ENCODE results near the gene NSUN5. TPM values are rescaled to one million over a fixed set of nuclear protein-coding genes. Genes with fewer than 3 reads are reported as not detected.
"Not testable (repeated sequence)": the region's sequence is repeated elsewhere in the genome, so short reads cannot be mapped to it uniquely, and the experiment has no call there.

The NSUN5 gene
- total and polyA plus RNA-seq, 2 experiments from 2014 or later, result 22.6 to 30.6 TPM

DNA sequence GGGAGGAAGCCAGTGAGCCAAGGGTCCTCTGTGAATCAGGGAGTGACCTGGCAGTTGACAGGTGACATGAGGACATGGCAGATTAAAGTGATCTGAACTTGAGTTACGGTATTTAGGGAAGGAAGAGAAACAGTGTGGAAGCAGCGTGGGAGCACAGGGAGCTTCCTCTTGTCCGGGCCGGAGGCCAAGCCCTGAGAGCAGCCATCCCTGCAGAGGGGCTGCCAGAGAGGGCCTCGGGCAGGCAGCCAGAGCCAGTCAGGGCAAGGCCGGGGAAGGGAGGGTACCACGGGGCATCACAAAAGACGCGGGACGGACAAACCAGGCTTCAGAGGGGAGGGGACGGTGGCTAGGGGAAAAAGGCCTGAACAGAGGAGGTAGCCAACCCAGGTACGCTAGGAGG lies 8.8 kb downstream of the NSUN5 start:
- not testable (repeated sequence) for H3K4me3 ChIP-seq; H3K9me3 ChIP-seq (ENCODE audit: low read depth); H3K27me3 ChIP-seq; H4K20me1 ChIP-seq (ENCODE audit: insufficient read depth, poor library complexity, severe bottlenecking); H2AFZ ChIP-seq; H3K4me2 ChIP-seq; H3K9me2 ChIP-seq (replicated peaks; ENCODE audit: insufficient read depth); H3K27ac ChIP-seq; H3K4me1 ChIP-seq (ENCODE audit: insufficient read depth); DNase-seq (ENCODE audit: low spot score); H3K36me3 ChIP-seq (replicated peaks; ENCODE audit: insufficient read depth, low read depth); H3K79me2 ChIP-seq
- WGBS (ENCODE audit: low lambda C conversion rate, missing lambda C conversion rate), result 94% methylated on average over 6 of the region's 12 CpGs

DNA sequence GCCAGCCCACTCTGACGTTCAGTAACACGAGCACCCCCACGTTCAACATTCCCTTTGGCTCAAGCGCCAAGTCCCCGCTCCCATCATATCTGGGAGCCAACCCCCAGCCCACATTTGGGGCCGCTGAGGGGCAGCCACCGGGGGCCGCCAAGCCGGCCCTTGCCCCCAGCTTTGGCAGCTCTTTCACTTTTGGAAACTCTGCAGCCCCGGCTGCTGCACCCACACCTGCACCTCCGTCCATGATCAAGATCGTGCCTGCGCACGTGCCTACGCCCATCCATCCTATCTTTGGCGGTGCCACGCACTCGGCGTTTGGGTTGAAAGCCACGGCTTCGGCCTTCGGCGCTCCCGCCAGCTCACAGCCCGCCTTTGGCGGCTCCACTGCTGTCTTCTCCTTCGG lies 10.9 kb downstream of the NSUN5 start:
- WGBS (ENCODE audit: low lambda C conversion rate, missing lambda C conversion rate), result 92% methylated on average over 21 of the region's 27 CpGs
- not testable (repeated sequence) for DNase-seq (ENCODE audit: low spot score); H3K79me2 ChIP-seq; H3K9me2 ChIP-seq (replicated peaks; ENCODE audit: insufficient read depth); H2AFZ ChIP-seq; H3K4me3 ChIP-seq; H3K4me2 ChIP-seq; H3K4me1 ChIP-seq (ENCODE audit: insufficient read depth); H3K36me3 ChIP-seq (replicated peaks; ENCODE audit: insufficient read depth, low read depth); H3K27me3 ChIP-seq; H3K27ac ChIP-seq; H4K20me1 ChIP-seq (ENCODE audit: insufficient read depth, poor library complexity, severe bottlenecking); H3K9me3 ChIP-seq (ENCODE audit: low read depth)

DNA sequence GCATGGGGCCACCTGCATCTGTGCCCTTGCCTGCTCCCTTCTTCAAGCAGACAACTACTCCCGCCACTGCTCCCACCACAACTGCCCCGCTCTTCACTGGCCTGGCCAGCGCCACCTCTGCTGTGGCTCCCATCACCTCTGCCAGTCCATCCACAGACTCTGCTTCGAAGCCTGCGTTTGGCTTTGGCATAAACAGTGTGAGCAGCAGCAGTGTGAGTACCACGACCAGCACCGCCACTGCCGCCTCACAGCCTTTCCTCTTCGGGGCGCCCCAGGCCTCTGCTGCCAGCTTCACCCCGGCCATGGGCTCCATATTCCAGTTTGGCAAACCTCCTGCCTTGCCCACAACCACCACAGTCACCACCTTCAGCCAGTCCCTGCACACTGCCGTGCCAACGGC lies 11.4 kb downstream of the NSUN5 start:
- H3K4me2 ChIP-seq; H3K27me3 ChIP-seq; DNase-seq (ENCODE audit: low spot score); H3K9me2 ChIP-seq (replicated peaks; ENCODE audit: insufficient read depth); H4K20me1 ChIP-seq (ENCODE audit: insufficient read depth, poor library complexity, severe bottlenecking); H3K36me3 ChIP-seq (replicated peaks; ENCODE audit: insufficient read depth, low read depth); H3K4me3 ChIP-seq; H3K9me3 ChIP-seq (ENCODE audit: low read depth); H3K27ac ChIP-seq; H2AFZ ChIP-seq; H3K79me2 ChIP-seq; H3K4me1 ChIP-seq (ENCODE audit: insufficient read depth): not testable (repeated sequence)
- no CpG with 5 or more reads among the region's 13 CpGs for WGBS (ENCODE audit: low lambda C conversion rate, missing lambda C conversion rate)

DNA sequence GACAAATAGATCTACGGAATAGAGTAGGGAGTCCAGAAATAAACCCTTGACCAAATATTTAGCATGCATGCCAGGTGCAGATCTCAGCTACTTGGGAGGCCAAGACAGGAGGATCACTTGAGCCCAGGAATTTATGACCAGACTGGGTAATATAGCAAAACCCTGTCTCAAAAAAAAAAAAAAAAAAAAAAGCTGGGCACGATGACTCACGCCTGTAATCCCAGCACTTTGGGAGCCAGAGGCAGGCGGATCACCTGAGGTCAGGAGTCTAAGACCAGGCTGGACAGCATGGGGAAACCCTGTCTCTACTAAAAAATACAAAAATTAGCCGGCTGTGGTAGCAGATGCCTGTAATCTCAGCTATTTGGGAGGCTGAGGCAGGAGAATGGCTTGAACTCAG lies 31.4 kb downstream of the NSUN5 start:
- not testable (repeated sequence) for H3K4me2 ChIP-seq; H3K27ac ChIP-seq; H2AFZ ChIP-seq; H3K4me1 ChIP-seq (ENCODE audit: insufficient read depth); H3K9me2 ChIP-seq (replicated peaks; ENCODE audit: insufficient read depth); H3K27me3 ChIP-seq; H3K36me3 ChIP-seq (replicated peaks; ENCODE audit: insufficient read depth, low read depth); H4K20me1 ChIP-seq (ENCODE audit: insufficient read depth, poor library complexity, severe bottlenecking); DNase-seq (ENCODE audit: low spot score); H3K79me2 ChIP-seq; H3K9me3 ChIP-seq (ENCODE audit: low read depth); H3K4me3 ChIP-seq
- 60% methylated on average over 1 of the region's 5 CpGs for WGBS (ENCODE audit: low lambda C conversion rate, missing lambda C conversion rate)

DNA sequence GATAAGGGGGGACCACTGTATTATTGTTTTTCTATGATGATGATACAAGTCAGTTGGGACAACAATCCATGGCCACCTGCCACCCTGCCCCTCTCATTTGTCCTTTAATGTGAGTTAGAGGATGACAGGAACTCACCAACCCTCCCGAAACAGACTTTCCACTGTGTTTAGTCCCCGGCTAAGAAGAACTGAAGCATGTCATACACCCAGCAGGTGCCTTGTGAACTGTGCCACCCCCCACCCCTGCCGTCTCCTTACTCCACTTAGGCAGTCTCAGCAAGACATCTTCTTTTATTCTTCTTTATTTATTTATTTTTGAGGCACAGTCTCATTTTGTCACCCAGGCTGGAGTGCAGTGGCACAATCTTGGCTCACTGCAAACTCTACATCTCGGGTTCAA lies 40.8 kb downstream of the NSUN5 start:
- H3K4me3 ChIP-seq; H3K9me2 ChIP-seq (replicated peaks; ENCODE audit: insufficient read depth); H4K20me1 ChIP-seq (ENCODE audit: insufficient read depth, poor library complexity, severe bottlenecking); H3K79me2 ChIP-seq; H3K27ac ChIP-seq; H3K4me2 ChIP-seq; H2AFZ ChIP-seq; H3K9me3 ChIP-seq (ENCODE audit: low read depth); DNase-seq (ENCODE audit: low spot score); H3K4me1 ChIP-seq (ENCODE audit: insufficient read depth); H3K27me3 ChIP-seq; H3K36me3 ChIP-seq (replicated peaks; ENCODE audit: insufficient read depth, low read depth): not testable (repeated sequence)
- 90% methylated on average over 3 of the region's 4 CpGs for WGBS (ENCODE audit: low lambda C conversion rate, missing lambda C conversion rate)

DNA sequence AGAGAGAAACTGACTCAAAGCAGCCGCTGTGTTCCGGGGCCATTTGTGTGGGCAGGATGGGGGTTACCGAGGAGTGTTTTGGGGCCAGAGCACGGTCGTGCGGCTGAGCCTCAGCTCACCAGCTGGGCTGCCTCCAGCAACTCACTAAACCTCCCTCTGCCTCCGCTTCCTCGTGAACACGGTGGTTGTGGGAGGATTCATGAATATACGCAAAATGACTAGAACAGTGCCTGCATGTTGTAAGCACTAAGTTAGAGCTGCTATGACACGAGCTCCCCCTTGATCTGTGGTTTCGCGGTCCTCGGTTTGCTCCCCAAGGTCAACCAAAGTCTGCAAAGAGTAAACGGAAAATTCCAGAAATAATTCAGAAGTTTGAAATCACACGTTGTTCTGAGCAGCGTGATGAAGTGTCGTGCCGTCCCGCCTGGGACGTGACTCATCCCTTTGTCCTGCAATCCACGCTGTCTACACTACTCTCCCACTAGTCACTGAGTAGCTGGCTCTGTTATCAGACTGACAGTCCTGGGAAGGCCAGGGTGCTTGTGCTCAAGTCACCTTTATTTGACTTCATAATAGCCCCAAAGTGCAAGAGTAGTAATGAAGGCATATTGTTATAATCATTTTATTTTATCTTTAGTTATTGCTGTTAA lies 41.8 kb downstream of the NSUN5 start:
- DNase-seq (ENCODE audit: low spot score); H3K4me2 ChIP-seq; H3K9me3 ChIP-seq (ENCODE audit: low read depth); H3K79me2 ChIP-seq; H2AFZ ChIP-seq; H4K20me1 ChIP-seq (ENCODE audit: insufficient read depth, poor library complexity, severe bottlenecking); H3K4me1 ChIP-seq (ENCODE audit: insufficient read depth); H3K36me3 ChIP-seq (replicated peaks; ENCODE audit: insufficient read depth, low read depth); H3K9me2 ChIP-seq (replicated peaks; ENCODE audit: insufficient read depth); H3K27ac ChIP-seq; H3K4me3 ChIP-seq; H3K27me3 ChIP-seq: not testable (repeated sequence)
- no CpG with 5 or more reads among the region's 22 CpGs for WGBS (ENCODE audit: low lambda C conversion rate, missing lambda C conversion rate)

DNA sequence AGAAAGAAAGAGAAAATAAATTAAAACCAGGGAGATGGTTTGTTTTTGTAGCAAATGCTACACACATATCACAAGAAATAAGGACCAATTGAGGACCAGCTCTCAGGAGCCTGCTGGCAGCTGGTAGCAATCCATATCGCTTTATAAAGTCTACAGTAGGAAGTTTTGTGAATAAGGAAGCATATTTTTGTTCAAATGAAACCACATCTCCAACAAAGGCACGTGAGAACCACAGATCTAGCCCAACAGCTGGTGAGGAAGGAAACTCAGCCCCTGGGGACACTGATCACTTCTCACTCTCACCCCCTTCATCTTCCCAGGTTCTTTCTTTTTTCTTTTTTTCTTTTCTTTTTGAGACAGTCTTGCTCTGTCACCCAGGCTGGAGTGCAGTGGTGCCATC lies 46.2 kb downstream of the NSUN5 start:
- not testable (repeated sequence) for H3K4me2 ChIP-seq; H3K36me3 ChIP-seq (replicated peaks; ENCODE audit: insufficient read depth, low read depth); H2AFZ ChIP-seq; H3K79me2 ChIP-seq; H3K4me3 ChIP-seq; H3K9me3 ChIP-seq (ENCODE audit: low read depth); H3K27me3 ChIP-seq; H3K27ac ChIP-seq; H4K20me1 ChIP-seq (ENCODE audit: insufficient read depth, poor library complexity, severe bottlenecking); H3K9me2 ChIP-seq (replicated peaks; ENCODE audit: insufficient read depth); H3K4me1 ChIP-seq (ENCODE audit: insufficient read depth); DNase-seq (ENCODE audit: low spot score)
- no CpG with 5 or more reads among the region's 2 CpGs for WGBS (ENCODE audit: low lambda C conversion rate, missing lambda C conversion rate)

Small RNA genes lying within 50 kb of the gene (small RNA-seq; reads per million reads assigned to genes)
- not detected for gene RNU6-1080P

Other genes with a start within 250 kb of the NSUN5 start
- 0.07 TPM in 1 of 2 replicates, not detected in the other for gene SPDYE9, start 222.8 kb downstream of the NSUN5 start, total RNA-seq
- gene SPDYE9, start 222.8 kb downstream of the NSUN5 start, polyA plus RNA-seq, result 0.19 and 0.38 TPM in 2 replicates
- 7.5 and 9.8 TPM in 2 replicates for gene TRIM50, start 19.3 kb upstream of the NSUN5 start, total RNA-seq
- gene TRIM50, start 19.3 kb upstream of the NSUN5 start, polyA plus RNA-seq, result 9.0 and 10.8 TPM in 2 replicates
- gene FKBP6, start 19.3 kb upstream of the NSUN5 start, total RNA-seq, result 0.12 TPM in 1 of 2 replicates, not detected in the other
- 0.17 TPM in 1 of 2 replicates, not detected in the other for gene FKBP6, start 19.3 kb upstream of the NSUN5 start, polyA plus RNA-seq
- 0.70 and 1.2 TPM in 2 replicates for gene FZD9, start 125.0 kb upstream of the NSUN5 start, total RNA-seq
- 2.5 and 2.8 TPM in 2 replicates for gene FZD9, start 125.0 kb upstream of the NSUN5 start, polyA plus RNA-seq
- 40.7 and 44.7 TPM in 2 replicates for gene BAZ1B, start 213.5 kb upstream of the NSUN5 start, total RNA-seq
- 16.7 TPM in 2 replicates for gene BAZ1B, start 213.5 kb upstream of the NSUN5 start, polyA plus RNA-seq
- gene BCL7B, start 248.9 kb upstream of the NSUN5 start, total RNA-seq, result 34.5 and 44.7 TPM in 2 replicates
- gene BCL7B, start 248.9 kb upstream of the NSUN5 start, polyA plus RNA-seq, result 54.0 and 60.3 TPM in 2 replicates